Thymus (tissue), 11 donors: Measurements from ENCODE around the gene GRID1. TPM values are rescaled to one million over a fixed set of nuclear protein-coding genes. Genes with fewer than 3 reads are reported as not detected.

Experiments
- DNase-seq, 9 donors: peaks; one replicate each; pipeline ENCODE4 v3.0.0-alpha.2; 2013; ENCODE audit warnings: low spot score in 9 of 9, low read depth in 6 of 9, missing footprints in 1 of 9
- H3K27ac ChIP-seq, 2 donors: one replicate each; pipeline ENCODE4 v1.5.1; 2013; ENCODE audit warnings: control low read depth in 1 of 2, low read depth in 1 of 2, low read length in 1 of 2, mild to moderate bottlenecking in 1 of 2, moderate library complexity in 1 of 2
- H3K27me3 ChIP-seq, 2 donors: one replicate each; pipeline ENCODE4 v1.5.1; 2013; ENCODE audit warnings: low read length in 1 of 2; ENCODE audit not compliant: control insufficient read depth in 2 of 2, insufficient read depth in 1 of 2
- H3K36me3 ChIP-seq, 2 donors: one replicate each; pipeline ENCODE4 v1.5.1; 2013; ENCODE audit warnings: low read length in 1 of 2, mild to moderate bottlenecking in 1 of 2, moderate library complexity in 1 of 2; ENCODE audit not compliant: control insufficient read depth in 2 of 2, insufficient read depth in 2 of 2
- H3K4me1 ChIP-seq, 2 donors: one replicate each; pipeline ENCODE4 v1.5.1; 2013; ENCODE audit warnings: low read length in 2 of 2; ENCODE audit not compliant: control insufficient read depth in 2 of 2, insufficient read depth in 2 of 2
- H3K4me3 ChIP-seq, 2 donors: one replicate each; pipeline ENCODE4 v1.5.1; 2013; ENCODE audit warnings: low read length in 2 of 2, control low read depth in 1 of 2, mild to moderate bottlenecking in 1 of 2
- H3K9me3 ChIP-seq, 2 donors: one replicate each; pipeline ENCODE4 v1.5.1; 2013; ENCODE audit warnings: low read length in 1 of 2, mild to moderate bottlenecking in 1 of 2; ENCODE audit not compliant: control insufficient read depth in 2 of 2, insufficient read depth in 1 of 2
- WGBS: extraction: QIAGEN DNeasy Blood & Tissue Kit; methylation state at CpG from one replicate; pipeline ENCODE4 v1.1.7; 2013; 5-methylcytosine and 5-hydroxymethylcytosine counted together
- polyA plus RNA-seq: library from polyadenylated mRNA; stranded (reverse); fragments of 200-250 nt; gene quantifications from one replicate; pipeline ENCODE4 v1.2.3, GENCODE V29; 2013
- total RNA-seq: library from RNA; stranded (reverse); fragments of 120-200 nt; gene quantifications from one replicate; pipeline ENCODE4 v1.2.4, GENCODE V29; 2013
- donor health status: healthy.

The GRID1 gene
- total and polyA plus RNA-seq, 2 donors = 0.33 to 0.46 TPM

DNA sequence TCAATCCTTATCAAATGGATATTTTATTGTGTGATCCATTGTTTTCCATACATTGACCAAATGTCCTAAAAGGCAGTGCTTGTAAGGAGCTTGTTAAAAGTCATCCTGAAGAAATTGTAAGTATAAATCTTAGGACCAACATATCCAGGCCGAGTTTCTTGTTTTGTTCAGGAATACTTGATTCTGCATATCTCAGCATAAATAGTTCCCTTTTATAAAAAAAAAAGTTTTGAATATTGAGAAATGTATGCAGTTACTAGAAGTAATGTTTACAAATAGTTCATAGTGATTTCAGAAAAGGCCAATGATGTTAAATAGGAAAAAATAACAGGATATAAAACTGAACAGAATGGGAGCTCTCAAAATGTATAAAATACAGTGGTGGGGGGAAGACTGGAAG lies 6.6 kb downstream of the GRID1 start:
- no peaks in the 10 kb centered on the region for H3K36me3 ChIP-seq
- DNase-seq = no peak
- WGBS = 93% methylated on average over 1 of the region's 1 CpG
- no peaks in the 10 kb centered on the region for H3K9me3 ChIP-seq
- no peak overlapping the region for H3K4me3 ChIP-seq
- no peak overlapping the region for H3K27ac ChIP-seq
- H3K27me3 ChIP-seq = peaks cover 31 to 49% of the 10 kb centered on the region in 2 donors
- H3K4me1 ChIP-seq = peaks cover 0 to 2% of the 10 kb centered on the region in 2 donors

DNA sequence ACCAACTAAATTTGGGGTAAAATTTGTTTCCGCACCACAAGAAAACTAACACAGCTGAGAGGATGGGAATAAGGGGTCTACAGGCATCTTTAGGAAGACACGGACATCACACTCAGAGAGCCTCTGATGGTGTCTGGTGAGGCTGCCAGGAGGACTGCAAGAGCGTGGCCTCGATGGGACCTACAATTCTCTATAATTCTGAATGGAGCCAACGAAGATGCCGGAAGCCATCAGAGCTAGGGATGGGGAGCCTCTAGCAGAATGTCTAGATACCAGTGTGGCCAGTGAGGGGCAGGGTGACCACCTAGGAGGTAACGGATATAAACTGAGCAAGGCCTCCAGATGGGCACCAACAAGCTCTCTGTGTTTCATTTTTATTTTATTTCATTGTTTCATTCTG lies 7.5 kb downstream of the GRID1 start:
- 97% methylated on average over 7 of the region's 7 CpGs for WGBS
- H3K9me3 ChIP-seq = no peaks in the 10 kb centered on the region
- H3K36me3 ChIP-seq = no peaks in the 10 kb centered on the region
- H3K27ac ChIP-seq = no peak overlapping the region
- H3K4me1 ChIP-seq = peaks cover 0 to 2% of the 10 kb centered on the region in 2 donors
- H3K27me3 ChIP-seq = peaks cover 22 to 41% of the 10 kb centered on the region in 2 donors
- no peak overlapping the region for H3K4me3 ChIP-seq
- DNase-seq = no peak

DNA sequence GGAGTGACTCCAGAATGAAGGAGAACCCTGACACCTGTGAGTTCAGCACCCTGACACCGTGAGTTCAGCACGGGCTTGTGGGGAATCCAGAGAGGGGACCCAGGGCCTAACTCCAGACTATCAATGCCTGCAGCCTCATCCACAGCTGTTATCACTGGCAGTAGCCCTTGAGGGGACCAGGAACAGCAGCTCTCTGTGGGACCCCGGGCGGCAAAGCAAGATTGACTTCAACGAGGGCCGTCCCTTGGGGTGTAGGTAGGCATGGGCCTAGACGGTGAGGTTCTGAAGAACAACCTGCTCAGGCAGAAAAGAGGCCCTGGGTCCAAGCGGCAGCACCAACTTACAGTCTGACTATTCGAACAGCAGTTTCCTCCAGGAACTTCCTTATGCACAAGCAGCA lies 8.9 kb downstream of the GRID1 start:
- 87% methylated on average over 9 of the region's 9 CpGs for WGBS
- Histone ChIP-seq H3K27ac (no peak overlapping the region), H3K9me3 (no peaks in the 10 kb centered on the region), H3K27me3 (peaks cover 8 to 26% of the 10 kb centered on the region in 2 donors), H3K36me3 (no peaks in the 10 kb centered on the region), H3K4me1 (peaks cover 0 to 2% of the 10 kb centered on the region in 2 donors), H3K4me3 (no peak overlapping the region)
- DNase-seq = no peak

DNA sequence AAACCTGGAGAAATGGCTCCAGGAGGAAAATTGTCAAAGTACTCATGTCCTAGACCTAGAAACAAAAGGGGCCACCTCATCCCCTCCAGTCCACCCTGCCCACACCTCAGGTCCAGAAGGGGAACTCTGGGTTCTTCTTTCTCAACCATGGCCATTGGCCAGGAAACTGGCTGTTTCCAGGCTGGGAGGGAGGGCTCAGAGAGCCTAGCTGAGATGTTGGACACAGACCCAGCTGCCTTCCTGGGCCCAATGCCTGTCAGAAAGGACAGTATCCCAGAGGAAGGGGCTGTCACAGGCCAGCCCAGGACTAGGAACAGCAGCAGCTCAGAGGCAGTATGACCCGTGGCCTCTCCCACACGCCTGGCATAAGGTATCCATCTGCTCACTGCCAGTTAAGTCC lies 9.6 kb downstream of the GRID1 start:
- peaks cover 4 to 20% of the 10 kb centered on the region in 2 donors for H3K27me3 ChIP-seq
- H3K9me3 ChIP-seq = peaks cover 0 to 5% of the 10 kb centered on the region in 2 donors
- no peaks in the 10 kb centered on the region for H3K36me3 ChIP-seq
- peaks cover 0 to 2% of the 10 kb centered on the region in 2 donors for H3K4me1 ChIP-seq
- H3K27ac ChIP-seq = no peak overlapping the region
- no peak overlapping the region for H3K4me3 ChIP-seq
- no peak for DNase-seq
- WGBS = 96% methylated on average over 2 of the region's 2 CpGs

DNA sequence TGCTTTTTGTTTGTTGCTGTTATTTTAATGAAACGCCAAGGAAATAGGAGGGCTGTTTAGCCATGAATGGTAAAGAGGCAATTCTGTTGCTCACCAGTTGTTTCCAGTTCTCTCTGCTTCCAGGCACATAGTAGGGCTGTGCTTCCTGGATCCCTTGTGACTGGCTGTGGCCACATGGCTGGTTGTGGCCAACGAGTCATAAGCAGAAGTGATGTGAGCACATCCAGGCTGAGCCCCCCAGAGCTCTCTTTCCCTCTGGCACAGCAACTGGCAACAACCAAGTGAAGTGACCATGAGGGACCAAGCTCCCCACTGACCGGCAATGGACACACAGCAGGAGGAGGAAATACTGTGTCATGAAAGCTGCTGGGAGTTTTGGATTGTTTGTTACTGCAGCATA lies 10.3 kb downstream of the GRID1 start:
- 90% methylated on average over 3 of the region's 3 CpGs for WGBS
- no peak for DNase-seq
- peaks cover 0 to 14% of the 10 kb centered on the region in 2 donors for H3K27me3 ChIP-seq
- no peaks in the 10 kb centered on the region for H3K36me3 ChIP-seq
- no peak overlapping the region for H3K4me3 ChIP-seq
- H3K4me1 ChIP-seq = peaks cover 0 to 2% of the 10 kb centered on the region in 2 donors
- H3K9me3 ChIP-seq = peaks cover 0 to 7% of the 10 kb centered on the region in 2 donors
- no peak overlapping the region for H3K27ac ChIP-seq

DNA sequence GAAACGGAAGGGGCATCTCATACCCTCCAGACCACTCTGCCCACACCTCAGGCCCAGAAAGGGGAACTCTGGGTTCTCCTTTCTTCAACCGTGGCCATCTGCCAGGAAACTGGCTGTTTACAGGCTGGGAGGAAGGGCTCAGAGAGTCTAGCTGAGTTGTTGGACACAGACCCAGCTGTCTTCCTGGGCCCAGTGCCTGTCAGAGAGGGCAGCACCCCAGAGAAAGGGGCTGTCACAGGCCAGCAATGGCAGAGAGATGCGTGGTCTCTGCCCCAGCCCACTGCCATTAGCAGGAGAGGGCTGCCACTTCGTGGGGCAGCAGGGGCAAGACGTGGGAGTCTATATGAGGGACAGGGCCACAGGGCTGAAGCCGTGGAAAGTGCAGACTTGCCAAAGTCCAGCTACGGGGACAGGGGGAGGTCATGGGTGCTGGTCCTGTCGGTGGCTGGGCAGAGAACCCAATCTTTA lies 11.0 kb downstream of the GRID1 start:
- WGBS = 41% methylated on average over 8 of the region's 8 CpGs
- no peak for DNase-seq

DNA sequence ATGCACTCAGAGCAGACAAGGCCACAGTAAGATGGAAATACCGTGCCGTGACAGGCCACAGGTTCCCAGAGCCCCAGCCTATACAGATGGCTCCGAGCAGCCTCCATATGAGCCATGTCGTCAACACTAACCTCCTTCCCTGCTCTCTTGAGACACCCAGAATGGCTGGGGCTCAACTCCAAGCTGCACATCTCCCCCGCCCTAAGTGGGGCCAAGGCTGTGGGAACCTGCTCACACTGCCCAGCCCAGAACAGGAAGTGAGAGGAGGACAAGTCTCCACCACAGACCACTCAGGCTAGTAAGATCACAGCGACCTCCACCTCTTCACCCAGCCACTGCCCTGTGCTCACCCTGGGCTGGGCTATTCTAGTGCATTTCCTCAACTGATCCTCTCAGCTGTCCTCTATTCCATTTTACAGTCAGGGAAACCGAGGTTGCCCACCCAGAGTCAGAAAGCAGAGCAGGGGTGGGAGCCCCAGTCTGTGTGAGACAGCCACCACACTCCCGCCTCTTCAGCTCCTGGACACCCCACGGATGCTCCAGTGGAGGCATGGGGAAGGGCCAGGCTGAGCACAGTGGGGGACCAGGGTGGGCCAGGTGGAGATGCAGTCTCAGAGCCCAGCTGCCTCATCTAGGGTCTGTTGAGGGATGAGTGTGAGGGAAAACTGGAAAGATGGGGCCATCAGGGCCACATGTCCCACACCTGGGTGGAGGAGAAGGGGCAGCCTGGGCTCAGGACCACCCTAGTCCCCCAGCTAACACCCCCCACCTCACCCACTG lies 11.6 kb downstream of the GRID1 start:
- H3K4me3 ChIP-seq = no peak overlapping the region
- H3K27me3 ChIP-seq = peaks cover 0 to 10% of the 10 kb centered on the region in 2 donors
- no peak overlapping the region for H3K27ac ChIP-seq
- peaks cover 0 to 7% of the 10 kb centered on the region in 2 donors for H3K9me3 ChIP-seq
- WGBS = 82% methylated on average over 9 of the region's 9 CpGs
- no peak for DNase-seq
- no peaks in the 10 kb centered on the region for H3K36me3 ChIP-seq
- peaks cover 0 to 2% of the 10 kb centered on the region in 2 donors for H3K4me1 ChIP-seq

More for the DNA sequence above, 11.0 kb downstream of the GRID1 start:
- Histone ChIP-seq H3K27me3 (peaks cover 0 to 7% of the 10 kb centered on the region in 2 donors), H3K4me1 (peaks cover 0 to 2% of the 10 kb centered on the region in 2 donors), H3K4me3 (no peak overlapping the region), H3K9me3 (peaks cover 0 to 7% of the 10 kb centered on the region in 2 donors), H3K36me3 (no peaks in the 10 kb centered on the region), H3K27ac (no peak overlapping the region)

DNA sequence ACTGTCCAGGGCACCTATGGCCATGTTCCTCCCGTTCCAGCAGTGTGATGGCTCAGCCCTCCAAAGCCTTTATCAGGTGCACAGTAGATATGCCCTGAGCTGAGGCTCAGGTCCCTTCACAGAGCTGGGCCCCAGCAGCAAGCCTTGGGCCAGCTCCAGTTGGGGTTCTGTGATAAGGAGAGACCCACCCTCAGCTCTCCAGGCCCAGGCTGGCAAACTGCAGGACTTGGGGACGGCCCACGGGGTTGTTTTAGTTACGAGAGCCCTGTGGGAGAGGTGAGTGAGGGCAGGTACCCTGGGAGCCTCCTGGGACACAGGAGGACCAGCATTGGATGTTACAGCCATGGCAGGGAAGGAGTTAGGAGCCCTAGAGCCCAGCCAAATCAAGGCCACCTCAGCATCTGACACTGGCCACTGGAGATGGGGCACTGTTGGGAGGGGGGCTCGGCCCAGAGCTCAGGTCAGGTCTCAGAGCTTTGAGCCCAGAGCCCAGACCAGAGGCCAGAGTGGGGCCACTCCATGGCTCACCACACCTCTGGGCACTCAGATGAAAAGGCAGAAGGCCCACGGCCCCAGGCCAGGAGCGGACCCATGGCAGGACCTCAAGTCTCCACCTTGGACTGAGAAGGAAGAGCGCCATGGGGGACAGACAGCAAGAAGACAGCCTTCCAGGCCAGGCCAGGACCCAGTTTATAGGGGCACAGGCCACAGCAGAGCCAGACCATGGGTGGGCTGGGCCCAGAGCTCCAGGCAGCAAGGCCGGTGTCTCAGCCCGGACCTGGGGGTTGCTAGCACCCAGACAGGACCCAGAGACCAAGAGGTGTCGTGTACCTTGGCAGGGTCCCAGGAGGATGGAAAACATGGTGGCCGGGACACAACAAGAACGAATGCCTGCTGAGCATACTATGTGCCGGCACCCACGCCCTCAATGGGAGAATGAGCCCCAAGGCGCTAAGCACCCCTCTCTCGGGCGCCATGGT lies 12.8 kb downstream of the GRID1 start:
- H3K4me1 ChIP-seq = peaks cover 0 to 2% of the 10 kb centered on the region in 2 donors
- DNase-seq = no peak
- no peak overlapping the region for H3K27ac ChIP-seq
- H3K36me3 ChIP-seq = no peaks in the 10 kb centered on the region
- peaks cover 0 to 7% of the 10 kb centered on the region in 2 donors for H3K9me3 ChIP-seq
- no peak overlapping the region for H3K4me3 ChIP-seq
- peaks cover 0 to 9% of the 10 kb centered on the region in 2 donors for H3K27me3 ChIP-seq
- 96% methylated on average over 18 of the region's 18 CpGs for WGBS
